ENCODE measurements around the gene POU6F1. TPM values are rescaled to one million over a fixed set of nuclear protein-coding genes. Genes with fewer than 3 reads are reported as not detected.
"Not testable (repeated sequence)": the region's sequence is repeated elsewhere in the genome, so short reads cannot be mapped to it uniquely, and the experiment has no call there.

POU6F1 gene
- total RNA-seq (ENCODE audit: insufficient read depth, low replicate concordance) = 7.2 TPM

GRCh38 chr12:51217968-51218606 is at the start of gene POU6F1:
POU6F1 (minus strand) TSS chr12:51218062; CDS start chr12:51206836, 11,226 bp downstream.
- DNase-seq (ENCODE audit: low spot score) = peak; percentile 85

DNA sequence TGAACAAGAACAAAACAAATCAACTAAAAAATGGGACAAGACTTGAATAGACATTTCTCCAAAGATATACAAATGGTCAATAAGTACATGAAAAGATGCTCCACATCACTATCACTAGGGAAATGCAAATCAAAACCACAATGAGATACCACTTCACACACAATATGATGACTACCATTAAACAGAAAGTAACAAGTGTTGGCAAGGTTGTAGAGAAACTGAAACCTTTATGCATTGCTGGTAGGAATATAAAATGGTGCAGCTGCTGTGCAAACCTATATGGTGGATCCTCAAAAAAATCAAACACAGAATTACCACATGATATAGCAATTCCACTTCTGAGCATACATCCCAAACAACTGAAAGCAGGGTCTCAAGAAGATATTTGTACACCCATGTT is 47.2 kb upstream of the POU6F1 start:
- DNase-seq (ENCODE audit: low spot score) = no peak

DNA sequence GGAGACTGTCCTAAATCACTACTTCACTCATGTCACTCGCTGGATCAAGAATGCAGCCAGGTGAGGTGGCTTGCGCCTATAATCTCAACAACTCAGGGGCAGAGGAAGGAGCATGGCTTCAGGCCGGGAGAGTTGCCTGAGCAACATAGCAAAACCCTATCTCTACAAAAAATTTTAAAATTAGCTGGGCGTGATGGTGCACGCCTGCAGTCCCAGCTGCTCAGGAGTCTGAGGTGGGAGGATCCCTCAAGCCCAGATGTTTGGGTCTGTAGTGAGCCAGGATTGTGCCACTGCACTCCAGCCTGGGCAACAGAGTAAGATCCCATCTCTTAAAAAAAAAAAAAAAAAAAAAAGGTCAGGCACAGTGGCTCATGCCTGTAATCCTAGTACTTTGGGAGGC is 46.4 kb upstream of the POU6F1 start:
- peak; percentile 23 for DNase-seq (ENCODE audit: low spot score)

- no peak for DNase-seq (ENCODE audit: low spot score)
Observed at GRCh38 chr12:51263341-51263740, 45.5 kb upstream of the POU6F1 start.

DNA sequence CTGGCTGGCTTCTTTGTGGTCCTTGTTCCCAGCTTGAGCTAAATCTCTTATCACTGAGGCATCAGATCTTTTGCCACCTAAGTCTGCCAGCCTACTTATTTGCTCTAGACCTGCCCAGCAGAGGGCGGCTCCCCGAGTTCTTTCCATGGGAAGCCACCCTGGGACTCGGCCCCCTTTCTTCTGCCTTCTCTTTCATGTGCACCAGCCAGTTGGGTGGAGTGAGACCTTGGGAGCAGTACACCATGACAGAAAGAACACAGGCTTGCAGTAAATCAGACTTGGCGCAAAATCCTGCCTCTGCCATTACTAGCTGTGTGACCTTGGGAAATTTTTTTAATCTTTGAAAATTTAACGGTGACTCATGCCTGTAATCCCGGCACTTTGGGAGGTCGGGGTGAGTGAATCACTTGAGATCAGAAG is 44.9 kb upstream of the POU6F1 start:
- peak; percentile 40 for DNase-seq (ENCODE audit: low spot score)

DNA sequence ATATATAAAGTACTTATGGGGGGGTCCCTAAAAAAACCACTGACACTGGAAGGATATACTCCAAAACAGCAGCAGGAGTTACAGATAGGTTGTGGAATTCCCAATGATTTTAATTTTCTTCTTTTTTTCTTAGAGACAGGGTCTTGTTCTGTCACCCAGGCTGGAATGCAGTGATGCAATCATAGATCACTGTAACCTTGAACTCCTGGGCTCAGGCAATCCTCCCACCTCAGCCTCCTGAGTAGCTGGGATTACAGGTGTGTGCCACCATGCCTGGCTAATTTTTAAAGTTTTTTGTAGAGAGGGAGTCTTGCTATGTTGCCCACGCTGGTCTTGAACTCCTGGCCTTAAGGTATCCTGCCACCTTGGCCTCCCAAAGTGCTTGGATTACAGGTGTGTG is 41.7 kb upstream of the POU6F1 start:
- not testable (repeated sequence) for DNase-seq (ENCODE audit: low spot score)

DNA sequence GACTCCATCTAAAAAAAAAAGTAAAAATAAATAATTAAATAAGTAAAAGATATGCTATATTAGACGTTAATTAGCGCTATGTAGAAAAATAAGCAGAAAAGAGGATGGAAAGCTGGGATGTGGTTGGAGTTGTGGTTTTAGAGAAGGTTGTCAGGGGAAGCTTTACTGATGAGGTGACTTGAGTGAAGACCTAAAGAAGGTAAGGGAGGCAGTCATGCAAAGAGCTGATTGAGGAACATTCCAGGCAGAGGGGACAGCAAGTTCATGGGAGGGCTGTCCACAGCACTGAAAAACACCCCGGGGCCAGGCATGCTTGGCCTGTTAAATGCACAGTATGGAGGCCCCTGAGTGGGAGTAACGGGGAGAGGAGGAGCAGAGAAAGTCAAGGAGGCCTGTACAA is 36.7 kb upstream of the POU6F1 start:
- no peak for DNase-seq (ENCODE audit: low spot score)

GRCh38 chr12:51253276-51253675 is 35.4 kb upstream of the POU6F1 start:
- DNase-seq (ENCODE audit: low spot score) = no peak

DNA sequence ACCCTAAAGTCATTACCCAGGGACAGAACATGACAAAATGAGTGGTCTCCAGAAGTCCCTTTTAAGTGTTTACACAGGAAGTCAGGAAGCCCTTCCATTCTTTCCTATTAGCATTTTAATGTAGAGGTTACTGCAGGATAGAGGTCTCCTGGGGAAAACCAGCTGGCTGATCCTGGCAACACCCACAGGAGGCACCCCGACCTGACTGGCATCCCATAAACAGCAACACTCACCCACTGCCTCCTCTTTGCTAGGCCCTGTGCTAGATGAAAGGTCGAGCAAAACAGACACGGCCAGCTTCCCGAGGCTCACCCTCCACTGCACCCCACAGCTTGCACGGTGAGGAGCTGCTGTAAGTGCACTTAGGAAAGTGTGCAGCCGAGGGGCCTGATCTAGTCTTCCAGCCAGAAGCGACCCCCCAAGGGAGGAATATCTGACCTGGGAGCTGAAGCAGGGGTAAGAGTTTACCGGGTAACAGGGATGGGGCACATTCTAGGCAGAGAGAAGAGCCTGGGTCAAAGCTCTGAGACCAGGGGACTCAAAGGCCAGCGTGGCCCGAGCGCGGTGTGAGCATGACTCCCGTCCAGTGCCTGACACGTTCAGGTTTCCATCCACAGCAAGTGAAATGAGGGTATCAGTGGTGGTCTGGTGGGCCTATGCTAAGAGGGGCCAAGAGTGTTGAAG is 29.8 kb upstream of the POU6F1 start:
- no peak for DNase-seq (ENCODE audit: low spot score)

- peak; percentile 42 for DNase-seq (ENCODE audit: low spot score)
Observed at GRCh38 chr12:51246254-51246853, 28.5 kb upstream of the POU6F1 start.

GRCh38 chr12:51245476-51246253 is 27.8 kb upstream of the POU6F1 start:
- DNase-seq (ENCODE audit: low spot score) = no peak

GRCh38 chr12:51244269-51244668 is 26.4 kb upstream of the POU6F1 start:
- DNase-seq (ENCODE audit: low spot score) = no peak

DNA sequence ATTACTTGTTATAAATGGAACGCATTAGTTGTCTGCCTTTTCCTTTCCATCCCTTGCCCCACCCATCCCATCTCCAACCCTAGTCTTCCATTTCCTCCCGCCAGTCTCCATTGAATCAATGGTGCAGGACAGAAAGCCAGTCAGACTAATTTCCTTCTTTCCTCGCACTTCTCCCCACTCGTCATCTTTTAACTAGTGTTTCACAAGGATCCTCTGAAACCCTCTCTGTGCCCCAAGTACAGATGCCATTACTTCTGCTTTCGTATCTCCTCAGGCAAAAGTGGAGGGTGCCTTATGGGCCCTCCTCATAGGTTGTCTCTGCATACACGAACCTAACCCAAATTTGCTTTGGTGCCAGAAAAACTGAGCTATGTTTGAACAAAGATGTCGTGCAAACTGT is 25.0 kb upstream of the POU6F1 start:
- no peak for DNase-seq (ENCODE audit: low spot score)

DNA sequence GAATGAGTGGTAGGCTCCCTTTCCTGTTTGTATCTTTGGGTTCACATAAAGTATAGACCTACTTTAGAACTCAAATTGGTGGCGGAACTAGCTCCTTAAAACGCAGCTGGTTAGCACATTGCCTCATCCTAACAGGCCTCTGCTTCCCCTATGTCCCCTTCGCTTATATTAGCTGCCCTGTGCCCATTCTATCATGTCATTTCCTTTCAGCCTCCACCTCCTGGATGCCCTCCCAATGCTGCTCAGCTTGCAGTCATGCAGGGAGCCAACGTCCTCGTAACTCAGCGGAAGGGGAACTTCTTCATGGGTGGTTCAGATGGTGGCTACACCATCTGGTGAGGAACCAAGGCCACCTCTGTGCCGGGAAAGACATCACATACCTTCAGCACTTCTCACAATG is 24.3 kb upstream of the POU6F1 start:
- DNase-seq (ENCODE audit: low spot score) = no peak

DNA sequence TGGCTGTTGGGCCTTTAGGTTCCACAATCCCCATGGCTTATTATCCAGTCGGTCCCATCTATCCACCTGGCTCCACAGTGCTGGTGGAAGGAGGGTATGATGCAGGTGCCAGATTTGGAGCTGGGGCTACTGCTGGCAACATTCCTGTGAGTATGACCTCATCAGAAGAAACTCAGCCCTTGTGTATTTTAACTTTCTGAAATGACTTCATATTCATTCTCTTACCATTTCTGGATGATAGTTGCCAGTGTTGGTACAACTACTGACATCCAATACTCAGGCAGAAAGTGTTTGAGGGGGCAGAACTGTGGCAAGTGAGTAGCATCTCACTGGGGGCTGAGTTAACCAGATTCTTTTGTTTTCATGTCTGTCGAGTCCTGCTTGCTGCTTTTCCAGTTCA is 23.1 kb upstream of the POU6F1 start:
- no peak for DNase-seq (ENCODE audit: low spot score)

- DNase-seq (ENCODE audit: low spot score) = peak; percentile 98
Observed at GRCh38 chr12:51238510-51239334, 20.9 kb upstream of the POU6F1 start, which contains the start of gene DAZAP2. DAZAP2 (plus strand) TSS chr12:51238826; CDS start chr12:51238908, 82 bp downstream.

GRCh38 chr12:51238037-51238509 is 20.2 kb upstream of the POU6F1 start:
- no peak for DNase-seq (ENCODE audit: low spot score)

DNA sequence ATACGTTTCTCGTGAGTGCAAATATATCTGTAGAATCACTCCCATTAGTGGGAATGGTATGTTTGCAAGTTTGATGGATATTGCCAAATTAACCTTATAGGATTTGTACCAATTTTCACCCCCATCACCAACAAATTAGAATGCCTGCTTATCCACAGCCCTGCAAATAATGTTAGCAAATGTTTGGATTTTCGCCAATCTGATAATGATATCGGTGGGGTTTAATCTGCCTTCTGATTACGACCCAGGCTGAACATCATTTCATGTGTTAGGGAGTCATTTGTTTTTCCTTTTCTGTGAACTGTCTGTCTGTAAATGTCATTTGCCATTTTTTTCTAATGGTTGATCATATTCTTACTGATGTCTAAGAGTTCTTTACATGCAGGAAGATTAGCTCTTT is 16.7 kb upstream of the POU6F1 start:
- DNase-seq (ENCODE audit: low spot score) = no peak

DNA sequence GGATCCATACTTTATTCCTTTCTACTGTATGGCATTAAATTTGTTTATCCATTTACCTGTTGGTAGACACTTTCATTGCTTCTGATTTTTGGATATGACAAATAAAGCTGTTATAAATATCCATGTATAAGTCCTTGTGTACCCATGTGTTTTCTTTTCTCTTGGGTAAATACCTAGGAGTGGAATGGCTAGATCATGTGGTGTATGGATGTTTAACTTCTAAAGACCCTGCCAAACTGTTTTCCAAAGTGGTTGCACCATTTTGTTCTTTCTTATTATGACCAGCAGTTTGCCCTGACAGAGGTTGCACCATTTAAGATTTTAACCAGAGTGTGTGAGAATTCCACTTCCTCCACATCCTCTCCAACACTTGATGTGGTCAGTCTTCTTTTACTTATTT is 14.8 kb upstream of the POU6F1 start:
- no peak for DNase-seq (ENCODE audit: low spot score)

- DNase-seq (ENCODE audit: low spot score) = no peak
Observed at GRCh38 chr12:51229116-51229809, 11.4 kb upstream of the POU6F1 start.
